HG02623 (cell line): ENCODE measurements around the gene ARL16.

Experiments
- ATAC-seq: cut with Tn5 transposase; IDR thresholded peaks from one replicate; pipeline ENCODE4 v1.9.1; 2021; ENCODE audit warnings: moderate library complexity; ENCODE audit not compliant: unreplicated experiment

Gene ARL16

DNA sequence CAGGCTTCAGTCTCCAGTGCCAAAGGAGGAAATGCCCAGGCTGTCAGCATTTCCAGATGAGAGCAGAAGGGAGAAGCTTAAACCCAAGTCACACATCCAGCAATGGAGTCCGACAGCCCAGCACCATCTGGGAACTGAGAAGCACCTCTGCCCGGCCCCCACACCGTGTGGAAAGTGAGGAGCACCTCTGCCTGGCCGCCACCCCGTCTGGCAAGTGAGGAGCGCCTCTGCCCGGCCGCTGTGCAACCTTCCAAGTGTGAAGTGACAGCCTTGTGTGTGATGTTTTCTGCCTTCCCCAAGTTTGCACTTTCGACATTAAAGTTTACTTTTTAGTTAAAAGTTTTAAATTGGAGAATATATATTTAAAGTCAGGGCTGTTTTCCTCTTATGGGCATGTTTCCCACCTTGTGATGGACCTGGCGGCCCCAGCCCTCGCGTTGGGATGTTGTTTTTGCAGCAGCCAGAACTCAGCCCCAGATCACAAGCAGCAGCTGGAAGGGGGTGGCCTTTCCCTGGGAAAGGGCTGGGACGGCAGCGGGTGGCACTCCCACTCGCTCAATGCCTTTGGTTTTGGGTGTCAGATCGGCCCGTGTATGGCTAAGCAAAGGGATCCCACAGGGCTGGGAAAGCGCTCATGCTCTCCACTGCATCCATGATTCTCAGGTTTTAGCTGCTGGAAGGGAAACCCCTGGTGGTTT, 9.9 kb downstream of the ARL16 start:
- no peak for ATAC-seq

DNA sequence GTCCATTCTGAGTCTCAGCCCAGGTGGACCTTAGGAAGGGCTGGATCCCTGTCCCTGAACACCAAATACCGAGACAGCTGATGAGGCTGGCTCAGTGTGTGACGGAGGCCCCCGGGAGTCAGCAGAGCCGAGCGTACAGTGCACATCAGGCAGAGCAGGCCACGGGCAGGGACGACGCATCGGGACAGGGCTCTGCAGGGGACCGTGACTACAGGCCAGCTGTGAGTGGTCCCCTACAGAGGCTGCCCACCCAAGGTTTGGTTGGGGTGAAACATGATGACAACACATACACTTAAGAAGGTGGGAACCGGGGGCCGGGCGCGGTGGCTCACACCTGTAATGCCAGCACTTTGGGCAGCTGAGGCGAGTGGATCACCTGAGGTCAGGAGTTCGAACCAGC, 10.6 kb downstream of the ARL16 start:
- no peak for ATAC-seq

DNA sequence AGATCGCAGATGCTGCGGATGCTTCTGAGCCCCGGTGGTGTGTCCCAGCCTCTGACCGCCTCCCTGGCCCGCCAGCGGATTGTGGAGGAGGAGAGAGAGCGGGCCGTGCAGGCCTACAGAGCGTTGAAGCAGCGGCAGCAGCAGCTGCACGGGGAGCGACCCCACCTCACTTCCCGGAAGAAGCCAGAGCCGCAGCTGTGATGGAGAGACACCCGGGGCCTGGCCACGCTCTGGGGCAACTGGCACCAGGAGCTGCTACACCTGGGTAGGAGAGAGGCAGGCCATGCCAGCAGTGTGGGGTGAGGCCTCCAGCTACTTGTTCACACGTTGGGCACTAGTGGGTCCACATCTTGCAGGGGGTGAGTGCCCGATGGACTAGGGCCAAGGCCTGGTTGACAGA, 11.1 kb downstream of the ARL16 start:
- ATAC-seq, result no peak

DNA sequence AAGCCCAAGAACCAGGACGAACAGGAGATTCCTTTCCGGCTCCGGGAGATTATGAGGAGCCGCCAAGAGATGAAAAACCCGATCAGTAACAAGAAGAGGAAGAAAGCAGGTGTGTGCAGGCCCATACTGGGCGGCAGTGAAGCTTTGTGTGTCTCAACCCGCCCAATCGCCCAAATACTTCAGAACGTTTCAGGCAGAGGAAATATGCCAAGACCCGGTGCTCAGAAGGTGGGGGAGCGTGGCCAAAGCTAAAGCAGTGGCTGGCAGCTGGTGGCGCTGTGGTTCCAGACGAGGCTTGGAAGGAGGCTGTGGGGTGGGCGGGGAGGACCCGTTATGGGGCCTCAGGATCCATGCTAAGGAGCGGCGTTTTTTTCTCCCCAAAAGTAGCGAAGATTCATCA, 15.8 kb downstream of the ARL16 start:
- no peak for ATAC-seq

DNA sequence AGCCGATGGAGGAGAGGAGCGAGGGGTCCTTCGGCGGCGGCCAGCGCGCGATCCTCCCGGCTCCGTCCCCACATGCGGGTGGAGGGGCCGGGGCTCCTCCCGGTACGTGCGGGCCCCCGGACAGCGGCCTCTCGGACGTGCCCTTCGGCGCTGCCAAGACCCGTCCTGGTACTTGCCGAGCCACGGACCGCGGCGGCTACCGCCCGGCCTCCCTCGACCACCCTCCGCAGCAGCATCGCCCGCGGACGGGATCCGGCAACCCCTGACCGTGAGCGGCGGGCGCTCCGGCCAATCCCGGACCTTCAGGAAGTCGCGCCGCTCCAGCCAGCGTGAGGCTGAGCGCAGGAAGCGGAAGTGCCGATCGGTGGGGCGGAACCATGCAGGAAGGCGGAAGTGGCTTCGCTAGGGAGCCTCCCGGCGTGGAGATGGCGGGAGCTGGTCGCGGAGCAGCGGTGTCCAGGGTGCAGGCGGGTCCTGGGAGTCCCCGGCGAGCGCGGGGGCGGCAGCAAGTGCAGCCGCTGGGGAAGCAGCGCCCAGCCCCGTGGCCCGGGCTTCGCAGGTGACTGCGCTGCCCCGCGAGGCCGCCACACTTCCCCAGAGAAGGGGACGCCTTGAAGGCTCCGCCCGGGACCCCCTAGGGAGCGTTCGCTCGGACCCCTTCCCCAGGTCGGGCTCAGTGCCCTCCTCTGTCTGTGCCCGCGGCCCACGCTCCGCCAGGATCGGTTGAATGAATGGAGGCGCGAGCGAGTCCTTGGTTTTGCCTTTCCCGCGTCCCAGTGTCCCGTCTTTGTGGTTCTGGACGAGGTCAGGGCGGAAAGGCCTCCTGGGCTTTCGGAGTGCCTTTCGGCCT, 17.0 kb downstream of the ARL16 start, which contains the start of the genes CCDC137 and OXLD1:
Gene CCDC137 (plus strand): TSS at position 396 of the 850 bp plus-strand sequence. CDS start 30 bp downstream, at position 426.
Gene OXLD1 (minus strand): TSS at position 264 of the 850 bp plus-strand sequence. CDS start 28 bp downstream, at position 236.
- peak; percentile 85 for ATAC-seq

DNA sequence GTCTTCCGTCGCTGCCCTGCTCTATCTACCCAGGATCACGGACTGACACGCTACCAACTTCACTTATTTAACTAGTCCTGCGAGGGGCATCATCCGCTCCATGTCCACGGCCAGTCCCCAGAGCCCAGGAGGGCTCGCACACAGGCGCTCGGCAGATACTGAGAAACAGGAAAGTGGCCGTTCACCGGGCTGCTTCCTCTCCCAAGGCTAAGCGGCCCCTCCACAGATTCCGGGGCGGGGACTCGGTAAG, 17.6 kb downstream of the ARL16 start:
- ATAC-seq, result peak; percentile 12

DNA sequence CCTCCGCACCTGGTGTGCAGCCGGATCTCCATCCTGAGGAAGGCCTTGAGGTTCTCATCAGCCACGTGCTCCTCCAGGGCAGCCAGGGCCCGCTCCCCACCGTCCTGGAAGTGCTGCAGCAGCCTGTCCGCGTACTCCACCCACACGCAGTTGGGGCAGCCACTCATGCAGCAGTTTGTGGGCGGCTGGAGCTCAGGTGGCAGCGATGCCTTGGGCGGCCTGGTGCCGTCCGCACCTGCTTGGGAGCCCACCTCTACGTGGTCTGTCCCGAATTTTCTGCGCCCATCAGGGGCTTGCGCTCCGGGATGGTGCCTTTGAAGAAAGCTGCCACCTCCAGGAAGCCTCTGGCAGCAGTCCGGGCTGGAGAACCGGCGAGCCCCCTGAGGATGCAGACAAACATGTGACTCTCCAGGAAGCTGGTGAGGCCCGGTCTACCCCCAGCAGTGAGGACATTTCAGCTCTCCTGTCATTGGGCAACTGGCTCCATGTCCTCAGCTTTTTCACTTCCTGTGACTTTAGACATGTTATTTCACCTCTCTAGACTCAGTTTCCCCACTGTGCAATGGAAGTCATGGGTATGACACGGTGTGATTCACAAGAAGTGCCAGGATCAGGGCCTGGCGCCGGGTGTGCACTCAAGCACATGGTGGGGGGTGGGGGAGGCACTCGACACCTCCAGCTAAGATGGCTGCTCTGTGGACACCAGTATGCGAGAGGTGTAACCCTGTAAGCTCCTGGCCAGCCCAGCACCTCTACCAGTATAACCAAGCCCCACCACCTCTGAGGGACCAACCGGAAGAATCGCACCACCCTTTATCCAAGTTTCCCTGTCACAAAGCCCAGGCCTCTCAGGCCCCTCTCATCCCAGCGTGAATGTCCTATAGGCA, 18.1 kb downstream of the ARL16 start:
- ATAC-seq, result peak; percentile 3

DNA sequence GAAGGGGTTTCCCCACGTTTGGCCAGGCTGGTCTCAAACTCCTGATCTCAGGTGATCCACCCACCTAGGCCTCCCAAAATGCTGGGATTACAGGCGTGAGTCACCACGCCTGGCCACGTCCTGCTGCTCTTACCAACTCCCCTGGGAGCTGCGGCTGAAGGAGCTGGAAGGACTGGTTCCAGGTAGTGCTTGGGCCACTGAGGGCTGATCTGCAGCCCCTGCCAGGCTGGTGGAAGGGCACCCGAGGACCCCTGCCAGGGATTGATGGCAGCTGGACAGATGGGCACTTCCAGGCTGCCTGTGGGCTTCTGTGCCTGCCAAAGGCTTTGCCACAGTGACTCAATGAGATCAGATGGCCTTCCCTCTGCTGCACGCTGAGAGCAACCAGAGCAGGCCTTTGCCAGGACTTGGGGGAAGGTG, 19.5 kb downstream of the ARL16 start:
- no peak for ATAC-seq

DNA sequence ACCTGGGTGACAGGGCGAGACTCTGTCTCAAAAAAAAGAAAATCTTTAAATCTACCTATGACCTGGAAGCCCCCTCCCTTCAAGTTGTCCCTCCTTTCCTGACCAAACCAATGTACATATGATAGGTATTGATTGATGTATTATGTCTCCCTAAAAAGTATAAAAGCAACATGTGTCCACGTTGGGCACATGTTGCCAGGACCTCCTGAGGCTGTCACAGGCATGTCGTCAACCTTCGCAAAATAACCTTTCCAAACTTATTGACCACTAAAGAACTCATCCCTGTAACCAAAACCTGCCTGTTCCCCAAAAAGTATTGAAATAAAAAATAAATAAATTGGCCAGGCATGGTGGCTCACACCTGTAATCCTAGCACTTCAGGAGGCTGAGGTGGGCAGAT, 21.6 kb downstream of the ARL16 start:
- ATAC-seq, result no peak

DNA sequence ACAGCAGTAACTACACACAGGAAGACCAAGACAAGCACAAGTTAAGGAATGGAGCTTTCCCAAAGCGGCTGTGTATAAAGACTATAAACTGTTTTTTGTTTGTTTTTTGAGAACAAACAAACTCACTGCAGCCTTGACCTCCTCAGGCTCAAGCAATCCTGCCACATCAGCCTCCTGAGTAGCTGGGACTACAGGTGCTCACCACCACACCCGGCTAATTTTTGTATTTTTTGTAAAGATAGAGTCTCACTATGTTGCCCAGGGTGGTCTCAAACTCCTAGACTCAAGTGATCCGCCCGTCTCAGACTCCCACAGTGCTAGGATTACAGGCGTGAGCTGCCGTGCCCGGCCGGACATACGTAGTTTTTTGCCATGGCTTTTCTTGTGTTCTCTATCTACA, 23.2 kb downstream of the ARL16 start:
- no peak for ATAC-seq

DNA sequence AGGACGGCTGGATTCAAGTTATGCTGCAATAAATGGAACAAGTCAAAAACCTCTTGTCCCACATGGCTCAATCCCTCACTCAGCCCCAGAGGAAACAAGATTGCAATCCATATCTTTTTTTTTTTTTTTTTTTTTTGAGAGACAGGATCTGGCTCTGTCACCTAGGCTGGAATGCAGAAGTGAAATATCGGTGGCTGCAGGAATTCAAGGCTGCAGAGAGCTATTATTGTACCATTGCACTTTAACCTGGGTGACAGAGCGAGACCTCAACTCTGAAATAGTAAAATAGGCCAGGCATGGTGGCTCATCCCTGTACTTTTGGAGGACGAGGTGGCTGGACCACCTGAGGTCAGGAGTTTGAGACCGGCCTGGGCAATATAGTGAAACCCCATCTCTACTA, 24.6 kb downstream of the ARL16 start:
- no peak for ATAC-seq

DNA sequence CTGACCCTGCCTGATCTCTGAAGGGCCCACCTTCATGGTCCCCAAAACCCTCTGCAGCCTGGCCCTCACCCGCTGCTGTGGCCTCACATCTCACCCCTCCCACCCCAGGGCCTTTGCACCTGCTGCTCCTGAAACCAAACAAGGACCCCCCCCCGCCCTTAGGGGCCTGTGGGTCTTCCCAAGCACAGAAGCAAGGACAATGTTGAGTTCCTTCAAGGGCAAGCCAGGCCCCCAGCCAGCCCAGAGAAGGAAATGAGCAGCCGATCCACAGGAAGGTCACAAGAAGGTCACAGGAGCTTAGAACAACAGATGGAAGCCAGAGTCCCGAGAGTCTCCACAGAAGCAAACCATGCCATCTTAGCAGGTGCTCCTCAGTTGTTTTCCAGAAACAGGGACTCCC, 26.8 kb downstream of the ARL16 start:
- ATAC-seq, result no peak

DNA sequence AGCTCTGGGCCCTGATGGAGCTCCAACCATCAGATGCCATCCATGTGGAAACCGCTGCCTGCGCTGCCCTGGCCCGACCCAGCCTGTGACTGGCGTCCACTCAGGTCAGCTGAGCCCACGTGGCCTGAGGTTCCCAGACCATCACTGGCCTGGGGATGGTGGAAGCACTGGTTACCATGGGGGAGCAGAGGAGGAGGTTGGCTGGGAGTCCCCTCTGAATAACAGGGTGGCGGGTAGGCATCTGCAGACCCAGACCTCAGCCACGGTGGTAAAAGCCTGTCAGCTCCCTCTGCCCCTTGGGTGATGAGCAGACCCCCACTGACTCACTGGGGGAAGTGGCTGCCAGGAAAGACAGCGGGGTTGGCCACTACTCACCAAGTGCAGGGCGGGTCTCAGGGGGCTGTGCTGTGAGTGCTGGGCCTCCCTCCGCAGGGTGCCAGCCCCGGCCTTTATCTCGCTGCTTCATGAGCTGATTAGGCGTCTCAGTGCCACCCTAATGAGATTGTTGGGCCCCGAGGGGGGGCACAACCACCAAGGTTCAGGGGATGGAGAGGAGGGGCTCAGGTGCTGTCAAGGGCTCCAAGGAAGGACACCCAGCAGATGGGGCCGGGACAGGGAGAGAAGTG, 27.4 kb downstream of the ARL16 start, which contains the start of gene PDE6G:
Gene PDE6G (minus strand): TSS at position 425 of the 626 bp plus-strand sequence. CDS start 3,237 bp downstream, outside the sequence.
- ATAC-seq, result no peak

DNA sequence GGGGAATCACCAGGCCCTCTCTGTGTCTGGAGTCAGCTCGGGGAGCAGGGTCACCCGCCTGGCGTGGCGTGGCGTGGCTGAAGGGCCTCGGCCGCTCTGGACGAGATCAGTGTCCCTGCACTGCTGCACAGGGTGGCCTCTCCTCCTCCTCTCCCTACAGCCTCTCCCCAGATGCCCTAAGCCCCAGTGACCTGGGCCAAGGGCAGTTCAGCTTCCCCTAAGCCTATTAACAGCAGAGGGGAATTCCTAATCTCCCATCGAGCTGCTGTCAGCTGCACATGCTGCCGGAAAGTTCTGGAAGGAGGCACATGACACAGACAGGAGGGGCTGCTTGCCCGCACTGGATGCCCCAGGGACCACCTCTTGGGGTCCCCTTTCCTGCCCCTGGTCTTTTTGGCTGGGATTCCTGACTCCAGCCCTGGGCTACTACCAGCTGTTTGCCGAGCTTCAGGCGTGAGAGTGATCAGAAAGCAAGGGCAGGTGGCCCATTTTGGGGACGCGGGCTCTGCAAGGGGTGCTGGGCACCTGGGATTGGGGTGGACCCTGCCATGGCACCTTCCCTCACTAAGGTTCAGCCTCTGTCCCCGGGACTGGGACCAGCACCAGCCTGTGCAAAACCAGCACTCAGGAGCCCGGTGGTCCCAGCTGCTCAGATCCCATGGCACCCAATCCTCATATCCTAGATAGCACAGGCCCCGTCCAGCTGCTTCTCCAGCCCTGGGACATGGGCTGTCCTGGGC, 28.0 kb downstream of the ARL16 start:
- ATAC-seq, result no peak

DNA sequence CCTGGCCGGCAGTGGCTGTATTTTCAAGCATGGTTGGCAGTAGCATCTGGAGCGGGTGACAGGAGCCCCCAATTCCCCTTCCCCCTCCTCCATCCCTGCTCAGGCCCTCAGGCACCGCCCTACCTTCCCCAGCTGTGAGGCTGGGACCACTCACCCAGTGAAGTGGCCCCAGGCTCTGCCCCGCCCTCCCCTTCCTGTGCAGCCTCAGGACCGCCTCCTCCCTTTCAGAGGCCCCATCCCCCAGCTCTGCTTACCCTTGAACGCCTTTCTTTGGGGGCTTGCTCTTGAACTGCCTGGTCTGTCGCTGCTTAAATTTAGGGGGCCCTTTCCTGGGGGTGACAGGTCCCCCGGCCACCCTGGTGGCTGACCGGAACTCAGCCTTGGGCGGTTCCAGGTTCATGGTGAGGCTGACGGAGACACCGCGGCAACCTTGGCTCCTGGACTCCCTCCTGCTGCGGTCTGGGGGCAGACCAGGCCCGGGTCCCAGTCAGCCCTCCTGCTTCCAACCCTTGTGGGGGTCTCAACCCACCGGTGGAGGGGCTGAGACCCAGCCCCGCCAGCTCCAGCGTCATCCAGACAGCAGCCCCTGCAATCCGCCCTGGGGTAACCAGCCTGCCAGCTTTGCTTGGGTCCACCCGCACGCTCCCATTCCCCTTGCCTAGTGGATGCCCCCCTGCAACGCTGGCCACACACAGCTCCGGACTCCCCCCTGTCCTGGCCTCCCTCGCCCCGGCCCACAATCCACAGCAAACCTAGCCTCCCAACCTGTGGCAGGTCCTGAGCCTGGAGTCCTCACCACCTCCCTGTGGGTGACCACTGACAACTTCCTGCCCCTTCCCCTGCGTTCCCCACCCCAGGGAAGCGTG, 30.5 kb downstream of the ARL16 start:
- no peak for ATAC-seq

DNA sequence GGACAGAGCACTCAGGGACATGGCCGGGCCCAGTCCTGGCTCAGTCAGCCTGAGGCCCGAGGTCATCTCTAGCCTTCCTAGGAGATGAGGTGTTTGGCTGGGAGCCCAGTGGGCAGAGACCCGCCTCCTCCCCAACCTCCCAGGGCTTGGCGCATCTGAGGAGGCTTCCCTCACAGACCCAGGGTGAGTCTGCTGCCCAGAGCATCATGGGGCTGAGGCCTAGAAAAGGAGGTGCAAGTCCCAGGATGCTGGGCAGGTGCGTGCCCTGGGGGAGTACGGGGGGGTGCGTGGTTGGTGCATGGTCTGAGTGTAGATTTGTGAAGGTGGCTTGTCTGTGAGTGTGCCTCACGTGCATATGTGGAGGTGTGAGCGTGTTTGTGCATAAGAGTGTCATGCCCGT, 31.9 kb downstream of the ARL16 start:
- ATAC-seq, result no peak

DNA sequence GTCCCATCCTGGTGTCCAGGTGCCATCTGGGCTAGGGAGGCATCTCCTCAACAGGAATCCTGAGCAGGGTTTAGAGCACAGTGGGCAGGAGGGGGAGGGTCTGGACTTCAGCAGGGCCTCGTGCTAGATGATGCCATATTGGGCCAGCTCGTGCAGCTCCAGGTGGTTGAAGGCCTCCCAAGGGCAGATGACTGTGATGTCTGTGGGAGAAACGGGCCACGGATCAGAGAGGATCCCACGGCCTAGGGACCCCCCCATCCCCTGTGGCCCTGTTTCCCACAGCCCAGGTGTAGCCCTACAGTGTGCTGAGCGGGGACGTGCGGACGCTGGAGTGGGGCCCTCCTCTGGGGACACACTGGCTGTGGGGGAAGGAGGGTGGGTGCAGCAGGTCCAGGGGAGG, 32.6 kb downstream of the ARL16 start:
- no peak for ATAC-seq

DNA sequence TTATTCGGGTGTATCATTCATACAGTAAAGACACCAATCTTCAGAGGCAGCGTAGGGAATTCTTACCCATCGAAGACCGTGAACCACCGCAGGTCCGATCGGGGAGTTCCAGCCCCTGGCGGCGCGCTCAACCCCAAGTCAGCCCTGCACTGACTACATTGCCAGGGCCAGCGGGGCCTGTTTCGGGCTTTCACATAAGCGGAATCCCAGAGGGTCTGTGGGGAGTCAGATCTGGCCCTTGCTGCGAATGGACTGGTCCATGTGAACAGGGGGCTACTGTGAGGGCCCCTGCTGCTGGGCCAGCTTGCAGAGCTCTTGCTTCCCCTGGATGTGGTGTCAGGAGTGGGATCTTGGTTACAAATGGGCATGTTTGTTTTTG, 34.9 kb downstream of the ARL16 start:
- ATAC-seq, result no peak

DNA sequence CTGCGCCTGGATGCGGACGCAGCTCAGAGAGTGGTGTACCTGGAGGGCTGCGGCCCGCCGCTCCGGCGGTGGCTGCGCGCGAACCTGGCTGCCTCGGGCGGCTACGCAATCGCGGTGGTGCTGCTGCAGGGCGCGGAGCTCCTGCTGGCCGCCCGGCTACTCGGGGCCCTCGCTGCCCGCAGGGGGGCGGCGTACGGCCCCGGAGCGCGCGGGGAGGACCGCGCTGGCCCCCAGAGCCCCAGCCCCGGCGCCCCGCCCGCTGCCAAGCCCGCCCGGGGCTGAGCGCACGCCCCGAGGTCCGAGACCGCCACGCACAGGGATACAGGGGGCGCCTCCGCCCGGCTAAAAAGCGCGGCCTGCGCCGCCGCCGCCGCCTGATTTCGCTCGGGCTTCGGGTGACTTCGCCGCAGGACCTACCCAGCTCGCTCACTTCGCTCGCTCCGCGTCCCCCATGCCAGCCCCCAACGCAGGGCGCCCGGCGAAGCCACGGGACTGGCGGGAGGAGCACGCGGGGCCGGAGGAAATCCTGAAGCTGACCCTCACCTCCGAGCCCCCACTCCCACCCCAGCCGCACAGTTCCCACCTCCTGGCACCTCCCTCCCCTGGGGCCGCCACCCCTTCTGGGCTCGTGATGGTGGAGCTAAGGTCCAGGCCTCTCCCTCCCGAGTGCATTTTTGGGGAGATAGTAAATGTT, 35.4 kb downstream of the ARL16 start:
- ATAC-seq, result no peak
